ENCODE results near the gene NUDT21. TPM values are rescaled to one million over a fixed set of nuclear protein-coding genes. Genes with fewer than 3 reads are reported as not detected.

NUDT21 gene
- total and polyA plus RNA-seq, 2 of the 8 experiments (the other 6 are each of a cell fraction or from before 2014, with no cell fraction given) = 78.1 to 277 TPM

DNA sequence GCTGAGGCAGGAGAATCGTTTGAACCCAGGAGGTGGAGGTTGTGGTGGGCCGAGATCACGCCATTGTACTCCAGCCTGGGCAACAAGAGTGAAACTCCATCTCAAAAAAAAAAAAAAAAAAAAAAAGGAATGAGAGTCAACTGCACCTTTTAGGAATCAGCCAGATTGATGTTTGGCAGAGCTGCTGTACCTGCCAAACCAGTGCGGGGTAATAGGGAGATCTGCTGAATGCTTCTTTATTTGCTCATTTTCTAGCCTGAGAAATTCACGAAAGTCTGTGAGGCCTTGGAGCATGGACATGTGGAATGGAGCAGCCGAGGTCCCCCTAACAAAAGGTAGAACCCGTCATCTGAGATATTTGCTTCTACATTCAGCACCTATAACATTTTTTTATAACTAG is 18.6 kb upstream of the NUDT21 start:
- no peak for DNase-seq (ENCODE audit: low read depth in 1 of 2, low spot score in 2 of 2)
- Histone ChIP-seq H3K4me1 (replicated peaks in 1 of 4; ENCODE audit: control insufficient read depth in 3 of 4, insufficient read depth in 4 of 4, low read length in 3 of 4) (no peaks in the 10 kb centered on the region), H3K4me3 (ENCODE audit: extremely low read depth in 1 of 4, insufficient read depth in 2 of 4, low read depth in 3 of 4, low read length in 4 of 4) (no peak overlapping the region), H4K8ac (ENCODE audit: extremely low read depth, insufficient read depth, low read length) (no peak overlapping the region), H4K91ac (replicated peaks; ENCODE audit: insufficient read length, low read length) (no peak overlapping the region), H2AFZ (ENCODE audit: low read length) (no peak overlapping the region), H3K14ac (ENCODE audit: insufficient read length) (no peak overlapping the region), H2AK5ac (ENCODE audit: low read depth, low read length) (no peak overlapping the region), H2BK5ac (ENCODE audit: low read depth, low read length) (no peak overlapping the region), H2BK20ac (ENCODE audit: low read length) (no peak overlapping the region), H3K18ac (ENCODE audit: extremely low read depth, low read length) (no peak overlapping the region), H3K4me2 (ENCODE audit: insufficient read depth in 1 of 2, low read depth in 2 of 2, low read length in 2 of 2) (no peak overlapping the region), H3K79me2 (ENCODE audit: control insufficient read depth in 1 of 2, insufficient read depth in 2 of 2, low read length in 2 of 2) (no peaks in the 10 kb centered on the region), H3K9ac (replicated peaks in 1 of 4; ENCODE audit: extremely low read depth in 1 of 4, low read depth in 3 of 4, low read length in 3 of 4) (no peak overlapping the region), H3K23me2 (ENCODE audit: low read depth, low read length) (no peaks in the 10 kb centered on the region), H3K27ac (ENCODE audit: low read depth, low read length) (no peak overlapping the region), H3K9me3 (ENCODE audit: insufficient read depth in 2 of 2, low read depth in 1 of 2, low read length in 1 of 2) (no peaks in the 10 kb centered on the region), H2BK120ac (replicated peaks; ENCODE audit: low read depth, low read length) (no peak overlapping the region), H3K79me1 (ENCODE audit: low read depth, low read length) (no peaks in the 10 kb centered on the region), H3K23ac (ENCODE audit: insufficient read length) (no peak overlapping the region), H2BK15ac (ENCODE audit: low read length) (no peak overlapping the region), H3K4ac (replicated peaks; ENCODE audit: insufficient read length, low read depth, low read length) (no peak overlapping the region), H3K27me3 (replicated peaks in 1 of 4; ENCODE audit: control insufficient read depth in 3 of 4, extremely low read depth in 1 of 4, insufficient read depth in 3 of 4, low read length in 3 of 4) (no peaks in the 10 kb centered on the region), H4K20me1 (replicated peaks in 1 of 2; ENCODE audit: control insufficient read depth in 1 of 2, insufficient read depth in 2 of 2, low read length in 2 of 2) (peaks cover 0 to 4% of the 10 kb centered on the region in 2 experiments), H3K36me3 (ENCODE audit: control insufficient read depth in 2 of 4, insufficient read depth in 4 of 4, low read length in 3 of 4) (peaks cover 27 to 85% (median 68%) of the 10 kb centered on the region in 4 experiments), H3K56ac (replicated peaks; ENCODE audit: insufficient read length, low read depth, low read length) (no peak overlapping the region), H4K5ac (ENCODE audit: insufficient read length, low read depth, low read length) (no peak overlapping the region), H2BK12ac (ENCODE audit: low read depth, low read length) (no peak overlapping the region)
- POLR2A ChIA-PET (ENCODE audit: partially characterized antibody) = interaction anchor here (1.5 to 2.2 kb wide), 2 partner anchors 9 to 10 kb away, joined by 5 to 9 read pairs; no protein-coding TSS in a partner anchor
- CTCF ChIA-PET (ENCODE audit: partially characterized antibody) = interaction anchor here (1.3 kb wide), 1 partner anchor 32 kb away, joined by 3 read pairs; no protein-coding TSS in a partner anchor
- no peak for FAIRE-seq
- WGBS, 2 experiments (ENCODE audit: extremely low coverage in 1 of 2, insufficient coverage in 1 of 2, insufficient read length in 1 of 2, insufficient replicate concordance in 2 of 2, low coverage in 1 of 2, low lambda C conversion rate in 2 of 2, missing lambda C conversion rate in 1 of 2) = 89% methylated on average over 6 of the region's 7 CpGs; no CpG with 5 or more reads in 1 of the 2 experiments
- TF ChIP-seq SAP30 (IDR thresholded peaks at IDR 0.05; ENCODE audit: insufficient read depth, insufficient replicate concordance, low read length) (no peak), FOSL1 (IDR thresholded peaks at IDR 0.05; ENCODE audit: insufficient read depth, low read depth, low read length) (no peak), ZNF274 (IDR thresholded peaks at IDR 0.05; ENCODE audit: borderline replicate concordance, extremely low read depth, low read length) (no peak), JUND (IDR thresholded peaks at IDR 0.05; ENCODE audit: low read length) (no peak)

Data from H1 (cell line).